NCI-H128 (cell line): ENCODE results near the gene EFCC1.
"Not testable (repeated sequence)": the region's sequence is repeated elsewhere in the genome, so short reads cannot be mapped to it uniquely, and the experiment has no call there.

Source experiments
- DNase-seq: peaks from one replicate; lab custom pipeline; 2025; ENCODE audit not compliant: unreplicated experiment; lab: John Stamatoyannopoulos, UW

The EFCC1 gene

DNA sequence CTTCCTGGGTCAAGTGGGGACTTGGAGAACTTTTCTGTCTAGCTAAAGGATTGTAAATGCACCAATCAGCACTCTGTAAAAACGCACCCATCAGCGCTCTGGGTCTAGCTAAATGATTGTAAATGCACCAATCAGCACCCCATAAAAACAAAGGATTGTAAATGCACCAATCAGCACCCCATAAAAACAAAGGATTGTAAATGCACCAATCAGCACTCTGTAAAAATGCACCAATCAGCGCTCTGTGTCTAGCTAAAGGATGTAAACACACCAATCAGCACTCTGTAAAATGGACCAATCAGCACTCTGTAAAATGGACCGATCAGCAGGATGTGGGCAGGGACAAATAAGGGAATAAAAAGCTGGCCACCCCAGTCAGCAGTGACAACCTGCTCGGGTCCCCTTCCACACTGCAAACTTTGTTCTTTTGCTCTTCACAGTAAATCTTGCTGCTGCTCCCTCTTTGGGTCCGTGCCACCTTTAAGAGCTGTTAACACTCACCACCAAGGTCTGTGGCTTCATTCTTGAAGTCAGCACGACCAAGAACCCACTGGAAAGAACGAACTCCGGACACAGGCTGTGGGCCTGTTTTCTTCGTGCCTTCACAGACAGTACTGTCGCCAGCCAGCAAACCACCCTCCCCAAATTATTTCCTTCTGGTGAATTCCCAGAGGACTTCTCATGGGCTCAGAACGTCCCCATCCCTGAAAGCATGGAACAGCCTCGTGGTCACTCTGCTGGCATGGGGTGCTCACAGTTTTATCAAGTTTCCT is 68.4 kb downstream of the EFCC1 start:
- not testable (repeated sequence) for DNase-seq

DNA sequence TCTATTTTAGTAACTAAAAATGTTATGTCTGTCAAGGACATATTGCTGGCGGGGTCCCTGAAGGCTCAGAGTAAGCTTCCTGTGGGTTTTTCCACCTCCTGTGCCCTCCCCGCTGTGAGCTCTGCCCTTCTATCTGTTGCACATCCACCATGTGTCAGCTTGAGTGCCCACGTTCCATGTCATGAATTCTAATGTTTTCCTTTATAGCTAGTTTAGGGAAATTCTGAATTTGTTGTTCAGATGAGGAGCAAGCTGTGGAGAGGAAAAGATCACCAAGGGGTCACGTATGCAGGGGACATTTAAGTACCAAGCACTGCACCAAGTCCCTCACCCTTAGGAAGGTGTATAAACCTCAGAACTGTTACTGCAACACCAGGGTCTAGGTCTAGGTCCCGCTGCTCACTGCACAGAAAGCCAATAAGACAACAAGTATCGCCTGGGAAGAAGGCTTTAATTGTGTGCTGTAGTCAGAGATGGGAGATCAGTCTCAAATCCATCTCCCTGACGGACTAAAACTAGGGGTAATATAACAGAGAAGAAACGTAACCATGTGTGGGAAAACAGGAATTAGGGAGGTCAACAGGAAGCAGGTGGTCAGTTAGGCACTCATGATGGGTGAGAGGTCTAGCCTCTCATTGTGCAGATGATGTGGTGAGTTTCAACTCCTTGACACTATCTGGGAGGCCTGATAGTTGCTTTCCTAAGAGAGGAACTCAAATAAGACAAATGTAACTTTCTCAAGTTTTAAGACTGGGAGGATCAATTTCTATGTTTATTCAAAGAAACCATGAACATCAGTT is 69.2 kb downstream of the EFCC1 start:
- DNase-seq = no peak

DNA sequence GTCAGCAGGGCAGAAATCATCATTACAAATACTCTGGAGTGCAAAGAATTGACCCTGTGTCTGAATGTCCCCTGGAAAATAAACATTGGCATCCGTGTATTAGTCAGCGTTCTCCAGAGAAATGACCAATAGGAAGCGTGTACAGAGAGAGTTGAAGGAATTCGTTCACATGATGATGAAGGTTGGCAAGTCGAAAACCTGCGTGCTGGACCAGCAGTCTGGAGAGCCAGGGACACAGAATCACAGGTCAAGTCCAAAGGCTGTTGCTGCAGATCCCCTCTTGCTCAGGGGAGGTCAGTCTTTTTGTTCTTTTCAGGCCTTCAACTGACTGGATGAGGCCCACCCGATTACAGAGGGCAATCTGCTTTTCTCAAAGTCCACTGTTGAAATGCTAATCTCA is 76.1 kb downstream of the EFCC1 start:
- DNase-seq = no peak

DNA sequence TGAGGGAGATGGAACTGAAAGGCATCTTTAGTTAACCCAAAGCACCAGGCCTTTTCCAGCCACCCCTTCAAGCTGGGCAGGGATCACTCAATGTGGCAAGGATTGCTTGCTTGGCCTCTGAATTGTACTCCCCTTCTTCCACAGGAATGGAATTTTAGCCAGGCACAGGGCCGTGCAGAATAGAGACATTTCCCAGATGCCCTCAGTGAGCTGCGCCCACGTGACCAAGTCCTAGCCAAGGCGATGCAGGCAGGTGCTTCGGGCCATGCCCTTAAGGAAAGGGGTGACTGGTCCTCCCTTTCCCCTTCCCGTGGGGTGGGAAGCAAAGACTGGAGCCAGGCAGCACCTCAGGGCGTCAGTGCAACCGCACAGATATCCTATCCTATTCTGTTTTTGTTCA is 77.4 kb downstream of the EFCC1 start:
- DNase-seq = no peak

DNA sequence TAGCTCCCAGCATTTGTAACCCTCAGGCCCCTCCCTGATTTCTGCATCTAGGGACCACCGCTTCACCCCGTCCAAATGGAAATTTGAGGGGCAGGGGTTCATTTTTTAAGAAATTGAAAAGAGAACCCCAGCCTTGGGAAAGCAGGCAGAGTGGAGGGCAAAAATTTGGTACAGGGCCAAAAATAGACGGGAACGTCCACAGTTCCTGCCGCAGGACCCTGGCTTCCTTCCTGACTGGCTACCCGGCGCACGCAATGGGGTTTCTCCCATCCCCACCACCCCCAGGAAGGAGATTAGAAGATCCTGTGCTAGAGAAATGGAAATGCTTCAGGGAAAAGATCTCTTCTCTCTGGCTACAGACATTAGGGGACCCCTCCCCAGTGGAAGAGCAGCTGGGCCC is 80.4 kb downstream of the EFCC1 start:
- no peak for DNase-seq

DNA sequence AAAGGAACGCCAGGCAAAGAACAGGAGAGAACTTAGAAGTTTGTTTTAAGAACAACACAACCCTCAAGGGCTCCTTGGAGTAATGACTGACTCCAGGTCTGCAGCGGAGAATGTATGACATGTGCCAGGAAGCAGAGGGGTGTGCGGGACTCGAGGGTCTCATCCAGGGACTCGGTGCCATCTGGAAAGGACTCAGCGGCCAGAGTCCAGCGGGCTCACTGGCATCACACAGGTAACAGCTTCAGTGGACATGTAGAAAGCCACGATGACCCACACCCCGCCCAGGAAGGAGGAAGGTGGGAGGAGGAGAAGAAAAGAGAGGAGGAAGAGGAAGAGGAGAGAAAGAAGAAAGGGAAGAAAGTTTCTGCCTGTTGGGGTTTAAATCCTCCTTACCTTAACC is 80.9 kb downstream of the EFCC1 start:
- no peak for DNase-seq

DNA sequence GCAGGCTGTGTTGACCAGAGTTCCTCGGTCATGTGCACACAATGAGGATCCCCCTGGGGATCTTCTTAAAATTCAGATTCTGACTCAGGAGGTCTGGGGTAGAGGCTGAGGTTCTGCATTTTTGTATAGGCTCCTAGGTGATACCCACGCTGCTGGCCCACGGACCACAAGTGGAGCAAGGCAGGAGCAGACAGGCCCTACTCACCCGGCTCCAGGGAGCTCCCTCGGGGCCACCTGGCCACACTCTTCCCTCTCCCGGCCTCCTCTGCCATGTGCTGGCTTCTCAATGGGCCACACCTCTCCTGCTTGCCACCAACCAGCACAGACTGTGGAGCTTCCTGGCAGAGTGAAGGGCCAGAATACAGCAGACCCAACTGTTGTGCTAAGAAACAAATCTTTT is 83.4 kb downstream of the EFCC1 start:
- no peak for DNase-seq

DNA sequence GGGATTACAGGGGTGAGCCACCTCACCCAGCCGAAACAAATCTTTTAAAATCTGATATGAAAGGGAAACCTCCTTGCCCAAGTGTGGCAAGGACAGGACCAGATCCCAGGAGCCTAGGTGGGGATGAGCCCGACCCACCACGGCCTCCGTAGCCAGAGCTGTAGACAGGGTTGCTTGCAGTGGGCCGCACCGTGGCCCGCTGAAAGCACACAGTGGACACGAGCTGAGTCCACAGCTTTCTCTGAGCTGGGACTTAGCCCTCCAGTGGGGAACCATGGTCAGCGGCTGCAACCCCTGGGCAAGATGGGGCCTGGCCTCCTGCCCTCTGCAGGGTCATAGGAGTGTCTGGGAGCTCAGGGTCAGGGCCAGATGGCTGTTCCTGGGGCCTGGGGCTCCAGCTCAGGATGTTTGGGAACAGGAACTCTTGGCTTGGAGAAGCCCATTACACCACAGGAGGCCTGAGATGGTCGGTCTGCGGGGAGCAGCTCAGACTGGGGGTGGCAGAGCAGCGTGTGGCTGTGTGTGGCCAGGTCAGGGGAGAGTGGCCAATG is 84.1 kb downstream of the EFCC1 start:
- DNase-seq = no peak

DNA sequence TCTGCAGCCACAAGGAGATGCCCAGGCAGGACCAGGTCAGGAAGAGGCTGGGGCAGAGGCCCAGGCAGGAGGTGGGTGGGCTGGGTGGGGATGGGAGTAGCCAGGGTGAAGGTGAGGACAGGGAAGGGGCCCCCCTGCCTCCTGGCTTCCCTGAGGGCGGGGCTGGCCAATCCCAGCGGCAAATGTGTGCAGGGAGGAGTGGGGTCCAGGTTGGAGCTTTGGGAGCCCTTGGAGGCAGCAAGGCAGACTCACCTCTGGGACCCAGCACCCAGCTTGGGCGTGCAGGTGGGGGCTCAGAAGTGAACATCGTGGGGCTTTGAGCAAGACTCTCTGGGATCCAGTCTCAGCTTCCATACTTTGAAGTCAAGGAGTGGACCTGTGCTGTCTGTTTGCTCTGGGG is 84.7 kb downstream of the EFCC1 start:
- no peak for DNase-seq

DNA sequence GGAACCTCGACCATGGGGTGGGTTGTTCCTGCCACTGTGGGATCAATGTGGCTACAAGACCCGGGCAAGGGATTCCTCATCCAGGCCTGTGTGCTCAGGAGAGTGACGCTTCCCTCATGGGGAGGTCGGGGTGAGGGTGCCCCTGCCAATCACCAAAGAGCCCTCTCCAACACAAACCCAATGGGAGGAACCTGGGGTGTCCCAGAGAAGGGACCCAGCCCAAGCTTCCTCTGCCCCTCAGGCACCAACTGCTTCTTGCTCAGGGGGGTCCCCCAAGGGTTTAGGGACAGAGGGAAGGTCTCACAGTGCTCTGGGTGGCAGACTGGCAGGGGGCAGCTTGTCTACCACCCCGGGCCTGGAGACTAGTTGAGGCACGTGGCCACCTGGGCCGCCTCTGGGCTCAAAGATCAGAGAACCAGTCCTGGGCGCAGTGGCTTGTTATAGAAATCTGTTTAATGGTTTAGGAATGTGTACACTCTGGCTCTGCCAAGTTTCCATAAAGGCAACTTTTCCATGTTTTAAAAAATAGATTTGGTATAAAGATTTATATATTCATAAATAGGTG is 86.1 kb downstream of the EFCC1 start:
- no peak for DNase-seq

DNA sequence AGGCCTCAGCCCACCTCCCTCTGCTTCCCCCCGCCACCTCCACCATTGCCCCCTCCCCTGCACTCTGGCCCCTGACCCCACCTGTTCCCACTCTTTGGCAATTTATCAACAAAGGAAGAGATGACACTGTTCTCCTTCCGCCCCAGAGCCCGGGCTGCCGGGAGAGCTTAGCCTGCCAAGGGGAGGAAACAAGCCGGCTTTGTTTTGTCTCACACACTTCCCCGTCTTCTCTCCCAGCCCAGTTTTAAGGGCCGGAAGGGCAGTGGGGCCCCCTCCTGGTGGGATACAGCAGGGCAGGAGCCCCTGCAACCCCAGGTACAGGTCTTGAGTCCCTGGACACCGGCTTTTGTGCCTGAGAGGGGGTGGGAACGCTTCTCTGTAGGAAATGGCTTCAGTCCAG is 86.8 kb downstream of the EFCC1 start:
- DNase-seq = not testable (repeated sequence)

DNA sequence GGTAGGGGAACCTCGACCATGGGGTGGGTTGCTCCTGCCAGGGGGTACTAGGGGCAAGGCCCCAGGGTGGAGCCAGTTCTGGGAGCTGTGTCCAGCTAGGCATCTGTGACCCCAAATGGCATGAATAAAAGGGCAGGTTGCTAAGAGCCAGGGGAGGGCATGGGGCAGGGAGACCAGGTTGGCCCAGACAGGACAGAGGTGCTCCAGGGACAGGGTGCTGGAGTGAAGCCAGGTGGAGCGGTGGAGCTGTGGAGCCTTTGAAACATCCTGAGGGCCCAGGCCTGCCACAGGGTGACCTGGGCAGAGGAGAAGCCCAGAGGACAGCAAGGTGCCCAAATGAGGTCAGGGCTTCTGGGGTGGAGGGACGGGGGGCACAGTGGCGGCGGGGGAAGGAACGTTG is 87.2 kb downstream of the EFCC1 start:
- DNase-seq = not testable (repeated sequence)
